Endothelial cell (in vitro differentiated cells): ENCODE data around the gene DCXR. TPM values are rescaled to one million over a fixed set of nuclear protein-coding genes. Genes with fewer than 3 reads are reported as not detected.
A peak's percentile ranks its signal among the peaks of the same experiment; 100 is the strongest.

ENCODE experiments used
- DNase-seq: peaks from one replicate; pipeline ENCODE4 v3.0.0; 2021; ENCODE audit warnings: low spot score
- H3K27ac Mint-ChIP-seq: one replicate; pipeline ENCODE4 v1.8.0; 2021; ENCODE audit warnings: mixed read lengths, inconsistent platforms; ENCODE audit not compliant: unreplicated experiment
- H3K27me3 Mint-ChIP-seq: one replicate; pipeline ENCODE4 v1.8.0; 2021; ENCODE audit warnings: mild to moderate bottlenecking, moderate library complexity, mixed read lengths, inconsistent platforms; ENCODE audit not compliant: unreplicated experiment
- H3K36me3 Mint-ChIP-seq: one replicate; pipeline ENCODE4 v1.8.0; 2021; ENCODE audit warnings: mild to moderate bottlenecking, low read depth, mixed read lengths, inconsistent platforms; ENCODE audit not compliant: unreplicated experiment
- H3K4me1 Mint-ChIP-seq: one replicate; pipeline ENCODE4 v1.8.0; 2021; ENCODE audit warnings: mild to moderate bottlenecking, mixed read lengths, inconsistent platforms; ENCODE audit not compliant: unreplicated experiment
- H3K4me3 Mint-ChIP-seq: one replicate; pipeline ENCODE4 v1.8.0; 2021; ENCODE audit warnings: mild to moderate bottlenecking, mixed read lengths, inconsistent platforms; ENCODE audit not compliant: unreplicated experiment
- H3K9me3 Mint-ChIP-seq: one replicate; pipeline ENCODE4 v1.8.0; 2021; ENCODE audit warnings: mixed read lengths, inconsistent platforms; ENCODE audit not compliant: unreplicated experiment
- CTCF ChIP-seq: fragments of 200-600 bp; sonication (generic); IDR thresholded peaks from one replicate; pipeline ENCODE4 v1.5.0; 2021; ENCODE audit warnings: antibody characterized with exemption; ENCODE audit not compliant: unreplicated experiment
- total RNA-seq: library from RNA; stranded (reverse); fragmentation: NEBNext Ultra II Directional; extraction: Animal tissue kit (Norgen Biotek cat#: 25700); gene quantifications from one replicate; pipeline ENCODE4 v1.2.1, GENCODE V29; 2021; ENCODE audit not compliant: unreplicated experiment

DCXR gene
- total RNA-seq, 1 donor from 2014 or later = 30.8 TPM

GRCh38 chr17:82083533-82084359 is 46.2 kb upstream of the DCXR start:
- Mint-ChIP-seq H3K9me3 (no peaks in the 10 kb centered on the region), H3K27me3 (peaks cover 2% of the 10 kb centered on the region), H3K36me3 (peaks cover 4% of the 10 kb centered on the region), H3K4me1 (no peaks in the 10 kb centered on the region), H3K27ac (peak overlapping the region; percentile 24), H3K4me3 (no peak overlapping the region)
- TF ChIP-seq CTCF = no peak
- no peak for DNase-seq

GRCh38 chr17:82083009-82083408 is 45.5 kb upstream of the DCXR start:
- Mint-ChIP-seq H3K4me3 (no peak overlapping the region), H3K27me3 (peaks cover 2% of the 10 kb centered on the region), H3K27ac (no peak overlapping the region), H3K36me3 (peaks cover 4% of the 10 kb centered on the region), H3K4me1 (no peaks in the 10 kb centered on the region), H3K9me3 (no peaks in the 10 kb centered on the region)
- TF ChIP-seq CTCF = no peak
- DNase-seq = no peak

DNA sequence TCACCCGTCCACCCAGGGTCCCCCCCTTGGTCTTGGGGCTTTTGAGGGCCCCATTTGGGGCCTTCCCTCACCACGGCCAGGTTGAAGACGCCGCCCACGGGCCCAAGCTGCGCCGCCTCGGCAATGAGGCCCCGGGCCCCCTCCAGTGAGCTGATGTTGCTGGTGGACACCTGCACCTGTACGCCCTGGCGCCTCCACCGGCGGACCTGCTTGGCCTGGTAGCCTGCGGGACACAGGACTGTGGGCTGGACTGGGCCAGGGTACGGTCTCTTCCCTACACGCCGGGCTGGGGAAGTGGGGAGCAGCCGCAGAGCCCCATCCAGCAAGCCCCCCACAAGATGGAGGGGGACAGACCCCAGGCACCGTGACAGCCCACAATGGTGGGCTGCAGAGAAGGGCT is 45.0 kb upstream of the DCXR start:
- no peak for DNase-seq
- no peak for TF ChIP-seq CTCF
- no peak overlapping the region for H3K4me3 Mint-ChIP-seq
- H3K27ac Mint-ChIP-seq = no peak overlapping the region
- peaks cover 2% of the 10 kb centered on the region for H3K27me3 Mint-ChIP-seq
- H3K4me1 Mint-ChIP-seq = no peaks in the 10 kb centered on the region
- H3K36me3 Mint-ChIP-seq = peaks cover 4% of the 10 kb centered on the region
- no peaks in the 10 kb centered on the region for H3K9me3 Mint-ChIP-seq

DNA sequence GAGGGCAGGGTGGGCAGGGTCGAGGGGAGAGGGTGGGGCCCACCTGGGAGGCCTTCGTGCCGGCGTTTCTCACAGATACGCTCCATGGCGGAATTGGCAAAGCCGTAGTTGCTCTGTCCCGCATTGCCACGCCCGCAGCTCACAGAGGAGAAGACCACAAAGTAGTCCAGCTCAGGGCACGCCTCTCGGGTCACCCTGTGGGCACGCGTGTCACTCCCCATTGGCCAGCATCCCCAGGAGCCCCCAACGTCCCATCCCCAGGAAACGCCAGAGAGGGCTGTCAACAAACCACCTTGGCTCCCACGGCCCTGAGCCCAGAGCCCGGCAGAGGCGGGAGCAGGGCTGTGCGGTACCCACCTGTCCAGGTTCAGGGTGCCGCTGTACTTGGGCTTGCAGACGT is 44.5 kb upstream of the DCXR start:
- Mint-ChIP-seq H3K4me1 (no peaks in the 10 kb centered on the region), H3K27me3 (peaks cover 2% of the 10 kb centered on the region), H3K4me3 (no peak overlapping the region), H3K9me3 (no peaks in the 10 kb centered on the region), H3K36me3 (peaks cover 4% of the 10 kb centered on the region), H3K27ac (no peak overlapping the region)
- DNase-seq = no peak
- no peak for TF ChIP-seq CTCF

DNA sequence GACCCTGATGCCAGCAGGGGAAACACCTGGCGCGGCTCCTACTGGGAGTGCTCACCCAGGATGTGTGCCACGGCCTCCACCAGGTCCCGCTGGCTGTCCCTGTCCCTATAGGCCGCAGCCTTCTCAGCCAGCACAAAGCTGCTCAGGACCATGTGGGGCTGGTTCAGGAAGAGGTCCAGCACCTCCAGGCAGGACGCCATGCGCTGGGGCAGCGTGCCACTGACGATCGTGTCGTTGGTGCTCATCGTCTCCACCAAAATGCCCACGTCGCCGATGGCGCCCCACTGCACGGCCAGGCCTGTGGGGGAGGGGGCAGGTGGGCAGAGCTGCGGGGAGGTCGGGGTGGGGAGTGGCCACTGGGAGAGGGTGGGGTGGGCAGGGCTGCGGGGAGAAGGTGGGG is 44.0 kb upstream of the DCXR start:
- no peak overlapping the region for H3K27ac Mint-ChIP-seq
- H3K36me3 Mint-ChIP-seq = peaks cover 4% of the 10 kb centered on the region
- H3K9me3 Mint-ChIP-seq = no peaks in the 10 kb centered on the region

More for the DNA sequence above, 44.0 kb upstream of the DCXR start:
- Mint-ChIP-seq H3K27me3 (peaks cover 2% of the 10 kb centered on the region), H3K4me3 (no peak overlapping the region), H3K4me1 (no peaks in the 10 kb centered on the region)
- DNase-seq = no peak
- no peak for TF ChIP-seq CTCF
